Right renal cortex interstitium (tissue), 3 donors: ENCODE measurements around the gene BNC2. TPM values are rescaled to one million over a fixed set of nuclear protein-coding genes. Genes with fewer than 3 reads are reported as not detected.

Source experiments
- DNase-seq, 3 donors: peaks; one replicate each; pipeline ENCODE4 v3.0.0-alpha.2; 2013; ENCODE audit warnings: low read depth in 3 of 3, low spot score in 2 of 3
- polyA plus RNA-seq, 3 donors: library from polyadenylated mRNA; unstranded; fragments of 120-200 nt; gene quantifications; one replicate each; pipeline ENCODE4 v1.2.1, GENCODE V29; 2013; ENCODE audit not compliant: insufficient read length in 3 of 3

The BNC2 gene
- polyA plus RNA-seq, 3 donors, result 8.3 to 8.5 (median 8.4) TPM

DNA sequence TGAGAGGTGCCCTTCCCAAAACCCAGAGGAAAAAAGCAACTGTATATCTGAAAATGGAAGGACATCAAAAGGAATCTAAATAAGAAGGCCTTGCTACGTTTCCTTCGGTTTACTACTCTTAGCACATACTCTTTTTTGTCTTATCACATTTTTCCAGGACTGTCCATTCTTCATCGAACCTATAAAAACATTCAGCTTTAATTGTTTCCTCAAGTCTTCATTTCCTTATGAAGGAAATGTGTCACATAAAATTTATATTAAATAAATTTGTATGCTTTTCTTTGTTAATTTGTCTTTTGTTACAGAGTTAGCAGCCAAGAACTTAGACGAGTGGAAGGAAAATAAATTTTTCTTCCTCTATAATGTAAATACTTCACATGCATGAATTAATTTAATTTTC, 255.0 kb downstream of the BNC2 start:
- DNase-seq, result no peak

DNA sequence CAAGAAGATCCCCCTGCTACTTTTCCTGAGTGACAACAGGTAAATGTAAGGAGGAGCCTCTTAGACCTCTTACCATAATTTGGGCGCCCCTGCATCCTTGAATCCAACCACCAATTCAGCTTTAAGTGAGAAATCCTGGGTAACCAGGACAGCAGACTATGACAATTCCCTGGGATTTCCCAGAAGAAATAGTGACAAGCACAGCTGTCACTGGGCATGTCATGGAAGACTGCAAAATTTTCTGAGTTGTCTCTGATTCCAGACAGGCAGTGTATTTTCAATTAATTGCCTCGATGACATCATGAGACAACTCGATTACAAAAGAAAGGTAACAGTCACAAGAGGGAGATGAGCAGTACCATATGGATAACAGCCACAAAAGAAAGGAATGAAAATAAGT, 256.9 kb downstream of the BNC2 start:
- no peak for DNase-seq

DNA sequence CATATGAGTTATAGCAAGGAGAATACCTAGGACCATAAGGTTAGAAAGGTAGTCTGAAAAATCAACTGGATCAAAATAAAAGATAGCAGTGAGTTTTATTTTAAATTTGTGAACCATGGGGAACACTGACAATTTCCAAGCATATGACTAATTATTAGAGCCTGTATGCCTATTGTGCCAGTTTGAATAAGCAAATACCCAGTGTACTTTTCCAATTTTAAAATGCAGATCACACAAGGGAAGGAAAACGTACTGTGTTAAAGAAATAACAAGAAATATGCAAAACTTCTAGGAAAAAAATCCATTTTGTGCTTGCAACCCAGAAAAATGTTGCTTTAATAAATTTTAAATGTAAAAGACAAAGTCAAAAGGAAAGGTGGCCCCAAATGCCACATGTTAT, 257.4 kb downstream of the BNC2 start:
- no peak for DNase-seq

DNA sequence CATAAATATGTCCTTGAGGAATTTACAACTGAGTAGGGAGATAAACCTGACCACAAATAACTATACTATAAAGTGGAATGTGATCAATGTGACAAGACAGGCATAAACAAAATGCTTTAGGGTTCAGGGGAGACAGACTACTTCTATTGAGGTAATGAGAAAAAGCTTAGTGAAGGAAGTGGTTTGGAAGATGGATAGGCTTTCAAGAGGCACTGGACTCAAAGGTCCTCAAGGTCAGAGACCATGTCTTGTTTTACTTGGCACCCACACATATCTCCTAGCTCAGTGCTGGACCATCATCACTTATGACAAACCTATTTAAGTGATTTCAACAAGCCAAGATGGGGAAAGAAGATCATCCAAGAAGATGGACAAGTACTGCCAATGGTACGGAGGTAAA, 257.8 kb downstream of the BNC2 start:
- no peak for DNase-seq

DNA sequence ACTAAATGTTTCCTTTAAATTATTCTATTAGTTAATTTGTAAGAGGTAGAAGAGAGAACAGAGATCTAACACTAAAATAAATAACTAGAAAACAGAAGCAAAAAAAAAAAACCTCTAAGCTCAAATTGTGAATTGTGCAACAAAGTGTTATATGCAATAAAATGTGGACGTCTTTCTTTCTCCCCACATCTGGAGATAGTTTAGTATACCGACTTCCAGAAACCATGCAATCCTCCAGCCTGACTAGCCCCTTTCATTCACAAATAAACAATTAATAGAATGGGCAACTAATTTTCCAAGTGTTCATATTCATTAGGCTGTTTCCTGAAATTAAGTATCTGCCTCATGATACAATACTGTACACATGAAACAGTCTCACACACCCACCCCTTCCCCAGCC, 258.5 kb downstream of the BNC2 start:
- no peak for DNase-seq

DNA sequence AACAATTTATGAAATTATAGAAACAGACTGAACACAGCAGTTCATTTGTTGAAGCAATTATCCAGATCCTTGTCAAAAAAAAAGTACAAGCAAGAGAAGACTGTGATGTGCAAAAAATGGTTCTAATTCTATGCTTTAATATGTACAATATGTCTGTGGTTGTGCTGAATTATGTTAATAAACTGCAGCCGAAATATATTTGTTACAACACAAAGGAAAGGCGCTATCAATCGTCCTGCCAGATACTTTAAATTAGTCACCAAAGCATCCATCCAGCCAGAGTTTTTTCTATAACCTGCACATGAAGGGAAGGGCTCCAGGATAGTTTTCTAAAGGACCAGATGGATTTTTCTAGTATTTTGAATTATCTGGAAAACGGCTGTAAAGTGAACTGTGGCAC, 259.5 kb downstream of the BNC2 start:
- no peak for DNase-seq

DNA sequence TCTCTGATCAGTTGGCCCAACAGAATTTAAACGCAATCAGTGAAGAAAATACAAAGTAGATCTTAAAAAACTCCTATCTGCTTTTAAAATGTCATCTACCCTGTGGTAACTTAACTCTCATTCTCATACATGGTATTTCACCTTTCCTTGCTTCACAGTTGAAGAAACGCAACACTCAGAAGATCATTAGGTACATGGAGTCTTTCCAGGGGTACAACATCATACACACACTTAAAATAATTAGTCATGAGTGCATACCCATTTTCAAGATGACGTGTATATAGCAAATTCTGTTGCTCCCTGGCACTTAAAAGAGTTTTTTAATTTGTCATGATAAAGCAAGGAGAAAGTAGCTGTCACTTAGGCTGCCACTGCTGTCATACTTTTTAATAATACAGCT, 259.9 kb downstream of the BNC2 start:
- no peak for DNase-seq

DNA sequence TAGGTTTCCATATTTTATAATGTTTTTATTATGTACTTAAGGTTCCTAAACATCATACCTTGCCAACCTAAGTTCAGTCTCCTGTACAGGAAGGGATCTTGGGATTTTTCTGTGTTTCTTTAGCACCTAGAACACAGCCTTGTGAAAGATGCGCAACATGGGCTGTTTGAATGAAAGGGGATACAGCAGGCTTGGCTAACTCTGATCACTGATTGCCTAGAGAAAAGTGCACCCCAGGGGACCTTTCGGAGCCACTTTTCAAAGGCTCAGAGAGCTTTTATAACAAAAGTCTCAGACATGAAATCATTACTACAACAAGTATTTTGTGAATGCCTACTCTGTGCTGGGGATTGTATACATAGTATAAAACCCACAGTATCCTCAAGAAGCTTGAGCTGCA, 261.6 kb downstream of the BNC2 start:
- DNase-seq, result no peak

DNA sequence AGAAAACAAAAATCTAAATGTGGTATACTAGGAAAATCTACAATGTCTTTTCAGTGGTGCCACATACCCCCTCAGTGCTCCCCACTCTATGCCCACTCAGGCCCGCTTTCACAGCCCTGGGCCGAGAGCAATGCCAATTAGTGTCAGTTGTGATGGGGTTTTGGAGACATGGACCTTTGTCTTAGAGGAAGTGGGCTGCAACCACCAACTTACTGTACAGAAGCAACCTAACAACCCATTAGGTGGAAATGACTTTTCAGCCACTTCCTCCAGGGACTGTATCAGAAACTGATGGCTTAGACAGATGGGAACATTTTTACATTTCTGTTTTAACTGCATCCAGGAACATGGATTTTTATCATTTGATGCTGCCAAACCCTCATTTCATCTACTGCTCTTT, 268.0 kb downstream of the BNC2 start:
- no peak for DNase-seq

DNA sequence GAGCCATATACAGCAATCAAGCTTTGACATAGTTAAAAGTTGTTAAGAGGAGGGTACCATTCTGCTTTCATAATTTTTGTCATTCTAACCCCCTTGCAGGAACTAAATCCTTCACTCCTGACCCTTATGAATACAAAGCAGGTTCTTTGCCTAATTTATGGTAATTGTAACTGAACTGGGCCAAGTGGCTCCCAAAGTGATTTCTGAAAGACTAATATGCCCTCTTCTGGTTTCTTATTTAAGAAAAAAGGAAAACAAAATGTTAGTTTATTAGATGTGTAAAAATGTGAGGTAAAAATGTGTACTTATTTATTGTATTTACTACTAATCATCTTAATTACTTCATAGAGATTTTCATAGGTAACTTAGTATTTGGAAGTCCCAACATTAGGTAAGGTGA, 268.5 kb downstream of the BNC2 start:
- no peak for DNase-seq

DNA sequence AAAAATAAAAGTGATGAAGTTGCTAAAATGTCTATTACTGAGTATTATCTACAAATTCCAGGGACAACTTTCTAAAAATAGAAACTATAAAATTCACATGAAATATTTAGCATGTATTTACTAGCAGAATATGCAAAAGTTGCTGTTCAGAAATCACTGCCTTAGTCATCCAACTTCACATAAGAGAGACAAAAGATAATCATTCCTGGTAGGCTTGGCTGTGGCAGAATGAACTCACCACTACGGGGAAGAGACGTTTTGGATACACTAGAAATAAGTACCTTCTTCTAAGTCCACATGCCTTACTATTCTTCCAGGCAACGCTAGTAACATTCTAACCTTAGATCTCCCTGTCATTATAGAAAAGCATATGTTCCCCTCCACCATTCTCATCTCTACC, 272.2 kb downstream of the BNC2 start:
- DNase-seq, result no peak

DNA sequence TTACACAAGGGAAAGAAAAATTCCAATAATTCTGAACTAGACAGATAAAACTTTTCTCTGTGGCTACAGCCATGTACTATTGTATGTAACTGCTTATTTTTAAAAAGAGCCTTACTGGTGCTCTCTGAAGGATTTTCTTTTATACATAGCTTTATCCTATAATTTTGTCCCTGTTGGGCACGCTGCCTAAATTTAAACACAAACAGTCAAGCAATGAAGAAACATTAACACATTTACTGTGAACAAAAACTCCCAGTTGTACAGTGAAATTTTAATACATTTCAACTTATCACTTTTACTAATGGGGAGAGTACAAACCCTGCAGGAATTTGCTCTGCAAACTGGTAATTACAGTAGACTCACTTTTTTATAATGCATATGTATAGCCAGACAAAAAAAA, 273.3 kb downstream of the BNC2 start:
- DNase-seq, result no peak

DNA sequence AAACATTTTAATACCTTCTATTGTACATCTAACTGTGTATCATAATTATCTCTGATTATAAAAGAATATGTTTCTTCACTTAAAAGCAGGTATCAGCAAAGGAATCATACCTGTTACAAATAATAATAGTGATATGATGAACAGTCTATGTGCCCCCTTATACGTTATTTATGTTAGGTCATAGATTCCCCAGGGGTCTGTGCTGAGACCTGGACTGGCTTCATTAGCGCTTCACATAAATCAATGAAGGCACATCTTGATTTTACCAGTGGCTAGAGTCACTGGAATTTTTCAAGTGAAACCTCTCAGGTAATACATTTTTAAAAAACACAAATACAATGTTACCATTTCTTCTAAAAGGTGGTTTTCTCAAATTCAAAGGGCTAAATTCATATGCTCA, 275.2 kb downstream of the BNC2 start:
- DNase-seq, result no peak

DNA sequence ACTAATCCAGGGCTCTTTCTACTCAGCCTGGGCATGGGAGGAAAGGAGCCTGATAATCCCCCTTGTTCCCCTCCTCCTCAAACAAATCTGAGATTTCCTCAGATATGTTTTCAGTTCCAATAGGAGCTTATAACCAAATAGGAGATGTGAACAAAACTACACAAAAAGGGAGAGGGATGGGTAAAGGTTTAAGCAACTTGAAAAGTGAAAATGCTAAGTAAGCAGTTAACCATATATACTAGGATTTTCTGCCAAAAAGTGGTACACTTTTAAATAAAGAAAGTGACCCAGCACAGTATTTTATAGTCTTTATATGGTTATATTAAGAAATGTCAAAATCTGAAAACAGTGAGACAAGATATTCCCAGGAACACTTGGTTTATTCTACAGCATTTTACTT, 275.7 kb downstream of the BNC2 start:
- no peak for DNase-seq

DNA sequence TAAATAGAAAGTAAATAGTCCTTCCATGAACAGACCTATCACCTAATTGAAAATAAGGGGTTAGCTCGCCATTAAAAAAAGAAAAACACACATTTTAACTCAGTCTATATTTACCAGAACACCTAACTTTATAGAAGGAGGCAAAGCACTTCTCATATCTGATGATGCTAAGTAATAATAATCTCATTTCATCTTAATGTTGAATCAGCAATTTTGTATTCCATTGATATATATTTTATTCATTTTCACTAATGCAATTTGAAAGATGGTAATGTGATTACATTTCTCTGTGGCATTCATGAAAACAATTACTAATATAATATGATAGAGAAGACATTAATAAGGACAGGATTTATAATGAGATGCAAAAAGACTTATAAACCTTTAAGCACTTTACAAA, 276.7 kb downstream of the BNC2 start:
- DNase-seq, result no peak

DNA sequence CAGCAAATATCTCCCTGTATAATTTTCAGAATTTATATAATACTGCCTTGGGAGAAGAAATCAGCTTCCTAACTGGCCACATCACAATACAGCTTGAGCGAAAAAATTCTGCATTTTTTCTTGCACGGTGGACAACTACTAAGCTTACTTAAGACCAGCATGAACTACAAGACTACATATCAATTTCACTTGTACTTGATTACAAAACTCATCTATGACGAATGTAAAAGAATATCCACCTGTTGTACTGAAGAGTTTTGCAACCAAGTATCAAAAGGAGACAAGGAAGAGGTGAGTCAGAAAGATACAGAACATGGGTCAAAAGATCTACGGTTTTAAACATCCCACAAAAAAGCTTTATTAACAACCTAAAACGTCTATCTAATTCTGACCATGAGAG, 279.4 kb downstream of the BNC2 start:
- no peak for DNase-seq

DNA sequence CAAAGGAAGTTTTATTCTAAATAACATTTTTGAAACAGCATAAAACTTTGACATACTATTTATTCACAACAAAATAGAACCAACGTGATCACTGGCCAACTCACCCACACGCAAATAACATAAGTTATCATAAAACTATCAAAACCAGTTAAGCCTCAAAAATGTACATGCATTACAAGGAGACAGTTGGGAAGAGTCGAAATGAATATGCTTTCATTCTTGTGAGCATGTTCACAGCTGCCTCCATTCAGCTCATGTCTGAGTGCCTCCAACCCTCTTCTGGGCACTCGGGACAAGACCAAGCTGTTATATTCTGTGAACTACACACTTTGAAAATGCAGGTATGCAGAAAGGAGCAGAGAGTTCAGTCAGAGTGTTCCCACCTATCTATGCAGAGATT, 284.9 kb downstream of the BNC2 start:
- DNase-seq, result no peak

DNA sequence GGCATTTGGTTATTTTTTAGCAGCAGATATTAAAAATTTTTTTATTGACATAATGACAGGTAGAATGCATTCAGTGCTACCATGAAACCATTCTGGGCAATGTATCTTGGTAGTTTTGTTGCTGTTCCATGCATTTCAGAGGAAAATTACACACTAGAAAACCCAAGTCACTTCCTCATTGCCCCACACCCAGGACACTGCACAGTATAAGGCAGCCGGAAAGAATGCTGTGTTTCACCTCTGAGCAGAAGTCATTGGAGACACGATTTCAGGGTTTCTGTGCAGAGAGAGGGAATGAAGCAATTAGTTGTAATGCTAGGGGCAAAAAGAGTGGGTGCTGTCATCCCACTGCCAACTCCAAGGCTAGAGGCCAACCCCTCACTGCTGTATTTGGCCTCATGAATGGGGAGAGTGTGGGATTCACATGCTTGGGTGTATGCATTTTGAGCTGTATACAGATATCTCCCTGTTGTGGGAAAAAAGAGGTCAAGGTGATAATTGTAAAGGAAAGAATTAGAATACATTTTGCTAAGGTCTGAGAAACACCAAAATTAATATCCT, 290.5 kb downstream of the BNC2 start:
- DNase-seq, result no peak

DNA sequence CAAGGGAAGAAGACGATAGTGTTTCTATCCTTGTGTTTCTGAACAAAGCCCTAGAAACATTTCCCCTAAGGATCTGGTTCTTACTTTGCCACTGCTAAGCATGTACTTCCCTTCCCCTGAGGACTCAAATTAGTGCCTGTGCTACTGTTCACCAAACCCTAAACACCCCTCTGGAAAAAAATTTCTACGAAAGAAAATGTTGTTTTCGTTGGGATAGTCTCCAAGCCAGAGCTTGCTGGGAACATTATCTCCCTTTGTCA, 294.6 kb downstream of the BNC2 start:
- no peak for DNase-seq

DNA sequence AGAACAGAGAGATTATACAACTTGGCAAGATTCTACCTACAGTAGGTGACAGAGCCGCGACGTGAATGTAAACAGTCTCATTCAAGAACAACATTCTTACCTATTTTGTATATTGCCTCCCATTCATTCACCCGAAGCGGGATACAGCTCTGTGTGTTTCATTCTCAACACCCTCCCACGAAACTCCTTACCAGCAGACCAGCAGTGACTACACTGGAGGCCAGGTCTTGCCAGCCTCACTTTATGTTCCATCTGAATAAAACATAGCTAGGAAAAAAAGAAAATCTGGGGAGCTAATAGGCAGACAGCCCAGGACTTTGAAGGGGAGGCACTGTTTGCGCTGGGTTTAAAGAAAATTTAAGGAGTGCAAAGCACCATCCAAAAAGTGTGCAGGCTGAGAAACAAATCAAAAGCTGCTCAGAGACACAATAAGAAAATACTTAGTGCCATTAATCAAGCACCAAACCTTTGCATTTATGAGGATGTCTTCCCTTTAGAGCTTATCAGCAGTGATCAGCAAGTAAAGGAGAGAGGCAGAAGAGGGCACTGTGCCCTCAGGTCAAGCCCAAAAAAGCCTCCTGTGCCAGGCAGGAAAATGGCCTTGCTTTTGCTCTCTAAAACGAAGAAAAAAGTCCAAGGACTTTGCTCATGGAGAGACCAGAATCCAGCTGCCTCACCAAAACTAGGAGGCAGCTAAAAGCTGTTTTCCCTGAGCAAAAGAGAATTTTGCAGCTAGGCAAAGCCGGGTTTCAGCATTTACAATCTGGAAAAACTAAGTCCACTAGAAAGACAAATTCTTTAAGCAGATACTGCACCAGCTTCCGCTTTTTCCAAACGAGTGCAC, 295.1 kb downstream of the BNC2 start:
- no peak for DNase-seq

DNA sequence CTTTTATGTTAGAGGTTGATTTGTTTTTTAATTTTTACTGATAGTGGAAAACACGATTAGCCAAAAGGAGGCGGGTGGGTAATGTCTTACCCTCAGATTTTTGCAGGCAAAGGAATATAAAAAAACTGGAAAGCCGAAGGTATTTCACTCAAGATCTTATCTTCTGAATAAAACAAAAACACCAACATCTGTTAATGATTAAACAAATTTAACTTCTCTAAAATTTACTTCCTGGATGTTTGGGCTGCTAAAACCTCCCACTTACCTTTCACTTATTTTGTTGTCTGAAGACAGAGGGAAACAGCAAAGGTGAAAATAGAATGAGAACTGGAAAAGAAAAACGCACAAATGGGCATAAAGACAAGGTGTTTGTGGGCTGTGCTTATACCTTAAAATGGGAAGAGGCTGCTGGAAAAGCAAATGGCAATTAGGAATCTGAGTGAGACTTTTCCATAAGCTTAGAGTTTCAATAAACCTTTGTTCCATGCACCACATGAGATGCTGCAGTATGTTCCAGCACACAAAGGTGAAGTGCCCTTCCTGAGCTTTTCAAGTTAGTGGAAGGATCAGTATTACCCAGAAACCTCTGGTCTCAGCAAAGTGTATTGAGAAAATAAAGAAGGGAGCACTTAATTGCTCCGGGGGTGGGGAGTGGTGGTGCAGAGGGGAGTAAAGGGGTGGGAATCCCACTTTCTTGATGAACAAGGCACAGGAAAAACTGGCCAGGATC, 298.3 kb downstream of the BNC2 start:
- no peak for DNase-seq

DNA sequence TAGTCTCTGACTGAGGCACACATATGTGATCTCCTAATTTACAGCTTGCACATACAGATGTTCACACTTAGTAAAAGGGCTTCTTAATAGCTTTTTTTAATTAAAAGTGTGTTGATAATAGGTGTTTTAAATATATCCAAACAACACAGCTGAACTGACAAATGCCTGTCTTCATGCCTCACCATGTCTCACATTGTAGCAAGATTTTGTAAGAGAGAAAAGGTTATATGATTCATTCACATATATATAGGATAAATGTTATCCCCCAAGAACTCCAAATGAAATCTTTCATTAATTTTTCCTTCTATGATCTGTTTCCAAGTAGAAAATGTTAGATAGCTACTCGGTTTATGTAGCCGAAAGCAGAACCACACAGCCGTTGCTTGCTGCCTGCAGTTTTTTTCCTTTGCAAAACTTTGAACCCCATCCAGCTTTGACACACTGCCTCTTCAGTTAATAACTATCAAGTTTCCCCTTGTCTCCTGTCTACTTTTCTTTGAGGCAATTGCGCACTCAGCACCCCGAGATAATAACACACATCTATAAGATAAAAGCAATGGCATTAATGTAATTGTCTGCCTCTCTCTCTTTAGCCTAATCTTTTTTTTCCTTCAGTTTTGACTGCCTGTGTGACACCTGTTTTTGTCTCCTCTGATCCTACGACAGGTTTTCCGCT, 299.2 kb downstream of the BNC2 start:
- no peak for DNase-seq
